GM23338 (cell line): ENCODE data around the gene SHISA9. TPM values are rescaled to one million over a fixed set of nuclear protein-coding genes. Genes with fewer than 3 reads are reported as not detected.

ENCODE experiments used
- ATAC-seq: fragments of 200-7000 bp; cut with Tn5 transposase; 3 replicates; pipeline ENCODE4 v1.9.1; 2020
- DNase-seq: peaks from one replicate; pipeline ENCODE4 v3.0.0-alpha.2; 2015; ENCODE audit warnings: low spot score
- H2AFZ ChIP-seq: fragments of 200-600 bp; sonication (generic); 2 replicates; pipeline ENCODE4 v1.8.0; 2016; ENCODE audit warnings: antibody characterized with exemption, mild to moderate bottlenecking, moderate library complexity
- H3F3A ChIP-seq: fragments of 200-600 bp; sonication (generic); replicated peaks from 2 replicates; pipeline ENCODE4 v1.8.0; 2017; ENCODE audit warnings: antibody characterized with exemption, mixed run types, low read depth
- H3K27ac ChIP-seq: fragments of 200-600 bp; sonication (generic); 2 replicates; pipeline ENCODE4 v1.6.1; 2016; ENCODE audit warnings: low read depth
- H3K27me3 ChIP-seq: fragments of 200-600 bp; sonication (generic); 2 replicates; pipeline ENCODE4 v1.8.0; 2016; ENCODE audit warnings: mild to moderate bottlenecking, mixed run types, moderate library complexity; ENCODE audit not compliant: insufficient read depth
- H3K36me3 ChIP-seq: fragments of 200-600 bp; sonication (generic); 2 replicates; pipeline ENCODE4 v1.8.0; 2016; ENCODE audit warnings: mild to moderate bottlenecking; ENCODE audit not compliant: insufficient read depth
- H3K4me1 ChIP-seq: fragments of 200-600 bp; sonication (generic); 2 replicates; pipeline ENCODE4 v1.8.0; 2016; ENCODE audit warnings: mild to moderate bottlenecking, moderate library complexity; ENCODE audit not compliant: insufficient read depth
- H3K4me2 ChIP-seq: fragments of 200-600 bp; sonication (generic); 2 replicates; pipeline ENCODE4 v1.7.1; 2017; ENCODE audit warnings: mixed run types
- H3K4me3 ChIP-seq: fragments of 200-600 bp; sonication (generic); 2 replicates; pipeline ENCODE4 v1.6.1; 2016; ENCODE audit warnings: mixed run types
- H3K79me2 ChIP-seq: fragments of 200-600 bp; sonication (generic); replicated peaks from 2 replicates; pipeline ENCODE4 v1.8.0; 2017; ENCODE audit warnings: mild to moderate bottlenecking; ENCODE audit not compliant: insufficient read depth
- H3K9me2 ChIP-seq: fragments of 200-600 bp; sonication (generic); 2 replicates; pipeline ENCODE4 v1.8.0; 2017; ENCODE audit not compliant: insufficient read depth
- H4K20me1 ChIP-seq: fragments of 200-600 bp; sonication (generic); replicated peaks from 2 replicates; pipeline ENCODE4 v1.8.0; 2017; ENCODE audit warnings: mild to moderate bottlenecking; ENCODE audit not compliant: insufficient read depth
- H3K27ac Mint-ChIP-seq: 2 replicates; pipeline ENCODE4 v1.8.0; 2020; ENCODE audit warnings: inconsistent platforms, mild to moderate bottlenecking, moderate library complexity, mixed read lengths
- H3K27me3 Mint-ChIP-seq: 3 replicates; pipeline ENCODE4 v1.8.0; 2022; ENCODE audit warnings: low read depth, mild to moderate bottlenecking, moderate library complexity, mixed read lengths, inconsistent platforms; ENCODE audit not compliant: insufficient read depth, poor library complexity
- H3K36me3 Mint-ChIP-seq: 3 replicates; pipeline ENCODE4 v1.8.0; 2021; ENCODE audit warnings: low read depth, mild to moderate bottlenecking, inconsistent platforms, moderate library complexity, mixed read lengths
- H3K4me1 Mint-ChIP-seq: 3 replicates; pipeline ENCODE4 v1.8.0; 2020; ENCODE audit warnings: mild to moderate bottlenecking, inconsistent platforms, mixed read lengths
- H3K4me3 Mint-ChIP-seq: 3 replicates; pipeline ENCODE4 v1.8.0; 2021; ENCODE audit warnings: moderate library complexity, mild to moderate bottlenecking, inconsistent platforms, mixed read lengths
- H3K9me3 Mint-ChIP-seq: 3 replicates; pipeline ENCODE4 v1.8.0; 2020; ENCODE audit warnings: moderate library complexity, mild to moderate bottlenecking, inconsistent platforms, mixed read lengths
- CREB1 ChIP-seq: fragments of 250-450 bp; sonication (Bioruptor Pico); IDR thresholded peaks from 2 replicates; pipeline ENCODE4 v1.5.0; 2020; ENCODE audit warnings: low read depth, mild to moderate bottlenecking, moderate library complexity
- EZH2 ChIP-seq: fragments of 200-600 bp; sonication (generic); IDR thresholded peaks from one replicate; pipeline ENCODE4 v1.8.0; 2017; ENCODE audit warnings: antibody characterized with exemption, mild to moderate bottlenecking, low read depth; ENCODE audit not compliant: unreplicated experiment
- EZH2phosphoT487 ChIP-seq: fragments of 200-600 bp; sonication (generic); IDR thresholded peaks from one replicate; pipeline ENCODE4 v1.8.1; 2018; ENCODE audit warnings: antibody characterized with exemption; ENCODE audit not compliant: unreplicated experiment
- JUNB ChIP-seq: IDR thresholded peaks from one replicate; pipeline ENCODE4 v1.6.1; 2016; ENCODE audit warnings: antibody characterized with exemption; ENCODE audit not compliant: unreplicated experiment
- NANOG ChIP-seq: IDR thresholded peaks from 2 replicates; pipeline ENCODE4 v1.6.1; 2016; ENCODE audit warnings: antibody characterized with exemption, borderline replicate concordance
- POLR2AphosphoS5 ChIP-seq: IDR thresholded peaks from 2 replicates; pipeline ENCODE4 v1.6.1; 2016; ENCODE audit warnings: antibody characterized with exemption, low read depth
- STAT1 ChIP-seq: IDR thresholded peaks from one replicate; pipeline ENCODE4 v1.6.1; 2016; ENCODE audit warnings: antibody characterized with exemption; ENCODE audit not compliant: unreplicated experiment
- ZNF114 ChIP-seq: fragments of 250-450 bp; sonication (Bioruptor Pico); IDR thresholded peaks from 2 replicates; pipeline ENCODE4 v1.5.0; 2020; ENCODE audit warnings: mild to moderate bottlenecking, moderate library complexity
- ZNF331 ChIP-seq: fragments of 250-450 bp; sonication (Bioruptor Pico); IDR thresholded peaks from 2 replicates; pipeline ENCODE4 v1.5.0; 2020; ENCODE audit warnings: low read depth, mild to moderate bottlenecking, moderate library complexity
- polyA plus RNA-seq: library from polyadenylated mRNA; unstranded; fragments of >200 nt; fragmentation: Nextera tagmentation; extraction: Ambion mirVana; gene quantifications from 2 replicates; pipeline ENCODE4 v1.2.1, GENCODE V29; 2016
- total RNA-seq: library from RNA; depleted of rRNA; stranded (reverse); fragments of >200 nt; shearing (Covaris generic); gene quantifications from 2 replicates; pipeline ENCODE4 v1.2.3, GENCODE V29; 2014
- TF ChIP-seq, protein P1 (sequence below): IDR thresholded peaks from one replicate; pipeline ENCODE4 v1.6.1; 2018; ENCODE audit warnings: antibody characterized with exemption; ENCODE audit not compliant: unreplicated experiment
- TF ChIP-seq, protein P2 (sequence below): IDR thresholded peaks from 2 replicates; pipeline ENCODE4 v1.6.1; 2016; ENCODE audit warnings: antibody characterized with exemption
- TF ChIP-seq, protein P3 (sequence below): fragments of 250-450 bp; sonication (Bioruptor Pico); IDR thresholded peaks from 2 replicates; pipeline ENCODE4 v1.5.0; 2020; ENCODE audit warnings: mild to moderate bottlenecking, moderate library complexity

The SHISA9 gene
- total and polyA plus RNA-seq, 2 experiments from 2014 or later = 10.4 to 45.6 TPM

DNA sequence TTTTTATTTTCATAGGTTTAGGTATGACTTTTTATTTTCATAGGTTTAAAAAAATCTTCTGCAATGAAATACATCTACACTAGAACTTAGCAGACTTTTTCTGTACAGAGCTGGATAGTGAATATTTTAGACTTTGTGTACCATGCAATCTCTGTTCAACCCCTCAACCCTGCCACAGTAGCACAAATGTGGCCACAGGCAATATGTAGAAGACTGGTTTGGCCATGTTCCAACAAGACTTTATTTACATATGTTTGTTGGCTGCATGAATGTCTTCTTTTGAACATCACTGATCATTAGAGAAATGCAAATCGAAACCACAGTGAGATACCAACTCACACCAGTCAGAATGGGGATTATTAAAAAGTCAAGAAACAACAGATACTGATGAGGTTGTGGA lies 229.2 kb downstream of the SHISA9 start:
- Histone ChIP-seq H3K4me1 (peaks cover 11% of the 10 kb centered on the region), H2AFZ (no peak overlapping the region), H3K27me3 (no peaks in the 10 kb centered on the region), H4K20me1 (0 out of 2 replicates have a peak, but pooled peaks cover 4% of the 10 kb centered on the region), H3K36me3 (no peaks in the 10 kb centered on the region), H3K9me2 (0 out of 2 replicates have a peak, but pooled peaks cover 4% of the 10 kb centered on the region), H3K79me2 (peaks cover 22% of the 10 kb centered on the region), H3K27ac (no peak overlapping the region), H3F3A (no peaks in the 10 kb centered on the region), H3K4me3 (no peak overlapping the region), H3K4me2 (no peak overlapping the region)
- H3K27ac Mint-ChIP-seq = no peak overlapping the region
- H3K27me3 Mint-ChIP-seq = peaks cover 6% of the 10 kb centered on the region
- H3K4me3 Mint-ChIP-seq = no peak overlapping the region
- H3K36me3 Mint-ChIP-seq = peaks cover 9% of the 10 kb centered on the region
- ATAC-seq (no peak), DNase-seq (no peak)
- peaks cover 30% of the 10 kb centered on the region for H3K4me1 Mint-ChIP-seq
- TF ChIP-seq EZH2 (no peak), ZNF114 (CRISPR knock-in tag) (no peak), EZH2phosphoT487 (no peak), POLR2AphosphoS5 (no peak)
- TF ChIP-seq, protein P1, sequence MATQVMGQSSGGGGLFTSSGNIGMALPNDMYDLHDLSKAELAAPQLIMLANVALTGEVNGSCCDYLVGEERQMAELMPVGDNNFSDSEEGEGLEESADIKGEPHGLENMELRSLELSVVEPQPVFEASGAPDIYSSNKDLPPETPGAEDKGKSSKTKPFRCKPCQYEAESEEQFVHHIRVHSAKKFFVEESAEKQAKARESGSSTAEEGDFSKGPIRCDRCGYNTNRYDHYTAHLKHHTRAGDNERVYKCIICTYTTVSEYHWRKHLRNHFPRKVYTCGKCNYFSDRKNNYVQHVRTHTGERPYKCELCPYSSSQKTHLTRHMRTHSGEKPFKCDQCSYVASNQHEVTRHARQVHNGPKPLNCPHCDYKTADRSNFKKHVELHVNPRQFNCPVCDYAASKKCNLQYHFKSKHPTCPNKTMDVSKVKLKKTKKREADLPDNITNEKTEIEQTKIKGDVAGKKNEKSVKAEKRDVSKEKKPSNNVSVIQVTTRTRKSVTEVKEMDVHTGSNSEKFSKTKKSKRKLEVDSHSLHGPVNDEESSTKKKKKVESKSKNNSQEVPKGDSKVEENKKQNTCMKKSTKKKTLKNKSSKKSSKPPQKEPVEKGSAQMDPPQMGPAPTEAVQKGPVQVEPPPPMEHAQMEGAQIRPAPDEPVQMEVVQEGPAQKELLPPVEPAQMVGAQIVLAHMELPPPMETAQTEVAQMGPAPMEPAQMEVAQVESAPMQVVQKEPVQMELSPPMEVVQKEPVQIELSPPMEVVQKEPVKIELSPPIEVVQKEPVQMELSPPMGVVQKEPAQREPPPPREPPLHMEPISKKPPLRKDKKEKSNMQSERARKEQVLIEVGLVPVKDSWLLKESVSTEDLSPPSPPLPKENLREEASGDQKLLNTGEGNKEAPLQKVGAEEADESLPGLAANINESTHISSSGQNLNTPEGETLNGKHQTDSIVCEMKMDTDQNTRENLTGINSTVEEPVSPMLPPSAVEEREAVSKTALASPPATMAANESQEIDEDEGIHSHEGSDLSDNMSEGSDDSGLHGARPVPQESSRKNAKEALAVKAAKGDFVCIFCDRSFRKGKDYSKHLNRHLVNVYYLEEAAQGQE = no peak
- TF ChIP-seq, protein P2, sequence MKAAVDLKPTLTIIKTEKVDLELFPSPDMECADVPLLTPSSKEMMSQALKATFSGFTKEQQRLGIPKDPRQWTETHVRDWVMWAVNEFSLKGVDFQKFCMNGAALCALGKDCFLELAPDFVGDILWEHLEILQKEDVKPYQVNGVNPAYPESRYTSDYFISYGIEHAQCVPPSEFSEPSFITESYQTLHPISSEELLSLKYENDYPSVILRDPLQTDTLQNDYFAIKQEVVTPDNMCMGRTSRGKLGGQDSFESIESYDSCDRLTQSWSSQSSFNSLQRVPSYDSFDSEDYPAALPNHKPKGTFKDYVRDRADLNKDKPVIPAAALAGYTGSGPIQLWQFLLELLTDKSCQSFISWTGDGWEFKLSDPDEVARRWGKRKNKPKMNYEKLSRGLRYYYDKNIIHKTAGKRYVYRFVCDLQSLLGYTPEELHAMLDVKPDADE = no peak
- H3K9me3 Mint-ChIP-seq = no peaks in the 10 kb centered on the region; the same call in 1 of the 3 replicates

DNA sequence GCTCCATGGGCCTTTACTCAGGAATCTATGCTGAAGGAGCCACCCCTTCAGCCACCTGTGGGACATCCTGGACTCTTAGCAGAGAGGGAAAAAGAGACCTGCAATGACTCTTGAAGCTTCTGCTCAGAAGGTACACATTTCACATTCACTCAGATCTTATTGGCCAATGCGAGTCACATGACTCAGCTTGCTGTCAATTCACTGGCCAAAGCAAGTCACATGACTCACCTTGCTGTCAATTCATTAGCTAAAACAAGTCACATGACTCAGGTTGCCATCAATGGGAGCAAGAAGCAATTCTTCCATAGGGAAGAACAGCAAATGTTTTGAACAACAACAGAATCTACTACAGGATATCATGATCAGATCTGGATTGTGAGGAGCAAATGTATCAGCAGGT lies 233.4 kb downstream of the SHISA9 start:
- H3F3A ChIP-seq = no peaks in the 10 kb centered on the region
- H3K4me1 Mint-ChIP-seq = peaks cover 16% of the 10 kb centered on the region
- no peaks in the 10 kb centered on the region for H3K79me2 ChIP-seq
- no peaks in the 10 kb centered on the region for H3K27me3 ChIP-seq
- no peak for ATAC-seq
- H4K20me1 ChIP-seq = 0 out of 2 replicates have a peak, but pooled peaks cover 4% of the 10 kb centered on the region
- no peak overlapping the region for H3K4me2 ChIP-seq
- peaks cover 3% of the 10 kb centered on the region for H3K27me3 Mint-ChIP-seq
- H3K27ac ChIP-seq = no peak overlapping the region
- no peak overlapping the region for H3K4me3 Mint-ChIP-seq
- H2AFZ ChIP-seq = no peak overlapping the region
- H3K4me3 ChIP-seq = no peak overlapping the region
- 0 out of 2 replicates have a peak, but pooled peaks cover 2% of the 10 kb centered on the region for H3K9me2 ChIP-seq
- peaks cover 9% of the 10 kb centered on the region for H3K36me3 Mint-ChIP-seq
- no peaks in the 10 kb centered on the region for H3K4me1 ChIP-seq
- no peak for DNase-seq
- H3K9me3 Mint-ChIP-seq = no peaks in the 10 kb centered on the region; the same call in 2 of the 3 replicates
- no peaks in the 10 kb centered on the region for H3K36me3 ChIP-seq
- no peak overlapping the region for H3K27ac Mint-ChIP-seq
- TF ChIP-seq NANOG = no peak
- TF ChIP-seq EZH2phosphoT487 = no peak
- TF ChIP-seq EZH2 = no peak
- TF ChIP-seq ZNF331 (CRISPR knock-in tag) = no peak
- no peak for TF ChIP-seq JUNB
- TF ChIP-seq STAT1 = no peak
- TF ChIP-seq CREB1 (CRISPR knock-in tag) = no peak
- TF ChIP-seq, protein P3, sequence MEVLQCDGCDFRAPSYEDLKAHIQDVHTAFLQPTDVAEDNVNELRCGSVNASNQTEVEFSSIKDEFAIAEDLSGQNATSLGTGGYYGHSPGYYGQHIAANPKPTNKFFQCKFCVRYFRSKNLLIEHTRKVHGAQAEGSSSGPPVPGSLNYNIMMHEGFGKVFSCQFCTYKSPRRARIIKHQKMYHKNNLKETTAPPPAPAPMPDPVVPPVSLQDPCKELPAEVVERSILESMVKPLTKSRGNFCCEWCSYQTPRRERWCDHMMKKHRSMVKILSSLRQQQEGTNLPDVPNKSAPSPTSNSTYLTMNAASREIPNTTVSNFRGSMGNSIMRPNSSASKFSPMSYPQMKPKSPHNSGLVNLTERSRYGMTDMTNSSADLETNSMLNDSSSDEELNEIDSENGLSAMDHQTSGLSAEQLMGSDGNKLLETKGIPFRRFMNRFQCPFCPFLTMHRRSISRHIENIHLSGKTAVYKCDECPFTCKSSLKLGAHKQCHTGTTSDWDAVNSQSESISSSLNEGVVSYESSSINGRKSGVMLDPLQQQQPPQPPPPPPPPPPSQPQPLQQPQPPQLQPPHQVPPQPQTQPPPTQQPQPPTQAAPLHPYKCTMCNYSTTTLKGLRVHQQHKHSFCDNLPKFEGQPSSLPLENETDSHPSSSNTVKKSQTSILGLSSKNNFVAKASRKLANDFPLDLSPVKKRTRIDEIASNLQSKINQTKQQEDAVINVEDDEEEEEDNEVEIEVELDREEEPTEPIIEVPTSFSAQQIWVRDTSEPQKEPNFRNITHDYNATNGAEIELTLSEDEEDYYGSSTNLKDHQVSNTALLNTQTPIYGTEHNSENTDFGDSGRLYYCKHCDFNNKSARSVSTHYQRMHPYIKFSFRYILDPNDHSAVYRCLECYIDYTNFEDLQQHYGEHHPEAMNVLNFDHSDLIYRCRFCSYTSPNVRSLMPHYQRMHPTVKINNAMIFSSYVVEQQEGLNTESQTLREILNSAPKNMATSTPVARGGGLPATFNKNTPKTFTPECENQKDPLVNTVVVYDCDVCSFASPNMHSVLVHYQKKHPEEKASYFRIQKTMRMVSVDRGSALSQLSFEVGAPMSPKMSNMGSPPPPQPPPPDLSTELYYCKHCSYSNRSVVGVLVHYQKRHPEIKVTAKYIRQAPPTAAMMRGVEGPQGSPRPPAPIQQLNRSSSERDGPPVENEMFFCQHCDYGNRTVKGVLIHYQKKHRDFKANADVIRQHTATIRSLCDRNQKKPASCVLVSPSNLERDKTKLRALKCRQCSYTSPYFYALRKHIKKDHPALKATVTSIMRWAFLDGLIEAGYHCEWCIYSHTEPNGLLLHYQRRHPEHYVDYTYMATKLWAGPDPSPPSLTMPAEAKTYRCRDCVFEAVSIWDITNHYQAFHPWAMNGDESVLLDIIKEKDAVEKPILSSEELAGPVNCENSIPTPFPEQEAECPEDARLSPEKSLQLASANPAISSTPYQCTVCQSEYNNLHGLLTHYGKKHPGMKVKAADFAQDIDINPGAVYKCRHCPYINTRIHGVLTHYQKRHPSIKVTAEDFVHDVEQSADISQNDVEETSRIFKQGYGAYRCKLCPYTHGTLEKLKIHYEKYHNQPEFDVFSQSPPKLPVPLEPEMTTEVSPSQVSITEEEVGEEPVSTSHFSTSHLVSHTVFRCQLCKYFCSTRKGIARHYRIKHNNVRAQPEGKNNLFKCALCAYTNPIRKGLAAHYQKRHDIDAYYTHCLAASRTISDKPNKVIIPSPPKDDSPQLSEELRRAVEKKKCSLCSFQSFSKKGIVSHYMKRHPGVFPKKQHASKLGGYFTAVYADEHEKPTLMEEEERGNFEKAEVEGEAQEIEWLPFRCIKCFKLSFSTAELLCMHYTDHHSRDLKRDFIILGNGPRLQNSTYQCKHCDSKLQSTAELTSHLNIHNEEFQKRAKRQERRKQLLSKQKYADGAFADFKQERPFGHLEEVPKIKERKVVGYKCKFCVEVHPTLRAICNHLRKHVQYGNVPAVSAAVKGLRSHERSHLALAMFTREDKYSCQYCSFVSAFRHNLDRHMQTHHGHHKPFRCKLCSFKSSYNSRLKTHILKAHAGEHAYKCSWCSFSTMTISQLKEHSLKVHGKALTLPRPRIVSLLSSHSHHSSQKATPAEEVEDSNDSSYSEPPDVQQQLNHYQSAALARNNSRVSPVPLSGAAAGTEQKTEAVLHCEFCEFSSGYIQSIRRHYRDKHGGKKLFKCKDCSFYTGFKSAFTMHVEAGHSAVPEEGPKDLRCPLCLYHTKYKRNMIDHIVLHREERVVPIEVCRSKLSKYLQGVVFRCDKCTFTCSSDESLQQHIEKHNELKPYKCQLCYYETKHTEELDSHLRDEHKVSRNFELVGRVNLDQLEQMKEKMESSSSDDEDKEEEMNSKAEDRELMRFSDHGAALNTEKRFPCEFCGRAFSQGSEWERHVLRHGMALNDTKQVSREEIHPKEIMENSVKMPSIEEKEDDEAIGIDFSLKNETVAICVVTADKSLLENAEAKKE = no peak
